Muscle layer of duodenum (tissue), 2 donors: ENCODE results near the gene CYS1.

Experiments
- H3K27ac ChIP-seq: one replicate; pipeline ENCODE4 v1.7.0; 2013; ENCODE audit warnings: mild to moderate bottlenecking, low read length
- H3K27me3 ChIP-seq: one replicate; pipeline ENCODE4 v1.7.0; 2013; ENCODE audit warnings: low read depth, mild to moderate bottlenecking, control low read depth, low read length
- H3K36me3 ChIP-seq, 2 donors: one replicate each; pipeline ENCODE4 v1.7.0; 2013; ENCODE audit warnings: low read length in 2 of 2, control low read depth in 1 of 2, mild to moderate bottlenecking in 1 of 2; ENCODE audit not compliant: insufficient read depth in 2 of 2, control insufficient read depth in 1 of 2
- H3K4me1 ChIP-seq, 2 donors: one replicate each; pipeline ENCODE4 v1.7.0; 2013; ENCODE audit warnings: low read length in 2 of 2, mild to moderate bottlenecking in 2 of 2, control low read depth in 1 of 2, moderate library complexity in 1 of 2; ENCODE audit not compliant: insufficient read depth in 2 of 2, control insufficient read depth in 1 of 2
- H3K4me3 ChIP-seq, 2 donors: one replicate each; pipeline ENCODE4 v1.7.0; 2013; ENCODE audit warnings: low read length in 2 of 2, low read depth in 1 of 2, mild to moderate bottlenecking in 1 of 2
- H3K9me3 ChIP-seq, 2 donors: one replicate each; pipeline ENCODE4 v1.7.0; 2013; ENCODE audit warnings: low read length in 2 of 2, control low read depth in 1 of 2, mild to moderate bottlenecking in 1 of 2; ENCODE audit not compliant: control insufficient read depth in 1 of 2
- donor health status: healthy.

CYS1 gene

GRCh38 chr2:10043906-10044601, 36.2 kb downstream of the CYS1 start:
- peak overlapping the region; percentile 55 to 61 for H3K4me3 ChIP-seq
- H3K36me3 ChIP-seq = peaks cover 12 to 14% of the 10 kb centered on the region in 2 donors
- H3K9me3 ChIP-seq = no peaks in the 10 kb centered on the region
- peak overlapping the region; percentile 90 for H3K27ac ChIP-seq
- H3K4me1 ChIP-seq = peaks cover 10 to 51% of the 10 kb centered on the region in 2 donors
- no peaks in the 10 kb centered on the region for H3K27me3 ChIP-seq

- peak within 1 kb of the TSS; percentile 56 to 61 for H3K4me3 ChIP-seq
- peaks cover 9% of the 10 kb centered on the region in 2 donors for H3K36me3 ChIP-seq
- peaks cover 7 to 53% of the 10 kb centered on the region in 2 donors for H3K4me1 ChIP-seq
- peak within 1 kb of the TSS; percentile 90 for H3K27ac ChIP-seq
- no peaks in the 10 kb centered on the region for H3K27me3 ChIP-seq
- H3K9me3 ChIP-seq = no peaks in the 10 kb centered on the region
Measured at GRCh38 chr2:10043256-10043905, 36.8 kb downstream of the CYS1 start, which contains the start of gene KLF11. TSS of gene KLF11 (plus strand) at chr2:10043550. CDS start at chr2:10043717, 167 bp downstream.

GRCh38 chr2:10042301-10043161, 37.7 kb downstream of the CYS1 start:
- H3K27ac ChIP-seq = peak overlapping the region; percentile 84
- no peaks in the 10 kb centered on the region for H3K27me3 ChIP-seq
- peaks cover 4 to 46% of the 10 kb centered on the region in 2 donors for H3K4me1 ChIP-seq
- H3K9me3 ChIP-seq = no peaks in the 10 kb centered on the region
- peak overlapping the region; percentile 56 to 59 for H3K4me3 ChIP-seq
- peaks cover under 1 to 2% of the 10 kb centered on the region in 2 donors for H3K36me3 ChIP-seq

GRCh38 chr2:10041711-10042110, 38.5 kb downstream of the CYS1 start:
- no peaks in the 10 kb centered on the region for H3K36me3 ChIP-seq
- H3K9me3 ChIP-seq = no peaks in the 10 kb centered on the region
- no peaks in the 10 kb centered on the region for H3K27me3 ChIP-seq
- H3K4me1 ChIP-seq = peaks cover 4 to 44% of the 10 kb centered on the region in 2 donors
- H3K27ac ChIP-seq = peak overlapping the region; percentile 84
- H3K4me3 ChIP-seq = peak overlapping the region in 1 of 2 donors; percentile 59

GRCh38 chr2:10039658-10040410, 40.4 kb downstream of the CYS1 start:
- no peaks in the 10 kb centered on the region for H3K27me3 ChIP-seq
- no peaks in the 10 kb centered on the region for H3K36me3 ChIP-seq
- H3K27ac ChIP-seq = no peak overlapping the region
- no peak overlapping the region for H3K4me3 ChIP-seq
- H3K4me1 ChIP-seq = peaks cover 13 to 43% of the 10 kb centered on the region in 2 donors
- H3K9me3 ChIP-seq = no peaks in the 10 kb centered on the region

- Histone ChIP-seq H3K36me3 (no peaks in the 10 kb centered on the region), H3K27me3 (no peaks in the 10 kb centered on the region), H3K4me1 (peaks cover 13 to 43% of the 10 kb centered on the region in 2 donors), H3K4me3 (no peak overlapping the region), H3K27ac (no peak overlapping the region), H3K9me3 (no peaks in the 10 kb centered on the region)
Measured at GRCh38 chr2:10038716-10039115, 41.5 kb downstream of the CYS1 start.

GRCh38 chr2:10038123-10038522, 42.1 kb downstream of the CYS1 start:
- Histone ChIP-seq H3K9me3 (no peaks in the 10 kb centered on the region), H3K27me3 (no peaks in the 10 kb centered on the region), H3K36me3 (no peaks in the 10 kb centered on the region), H3K4me1 (peaks cover 13 to 43% of the 10 kb centered on the region in 2 donors), H3K4me3 (no peak overlapping the region), H3K27ac (peak overlapping the region; percentile 33)

GRCh38 chr2:10036095-10036884, 43.9 kb downstream of the CYS1 start:
- no peaks in the 10 kb centered on the region for H3K9me3 ChIP-seq
- H3K4me1 ChIP-seq = peaks cover 13 to 37% of the 10 kb centered on the region in 2 donors
- peak overlapping the region; percentile 20 for H3K27ac ChIP-seq
- no peak overlapping the region for H3K4me3 ChIP-seq
- H3K27me3 ChIP-seq = no peaks in the 10 kb centered on the region
- no peaks in the 10 kb centered on the region for H3K36me3 ChIP-seq

GRCh38 chr2:10035633-10036032, 44.6 kb downstream of the CYS1 start:
- Histone ChIP-seq H3K27me3 (no peaks in the 10 kb centered on the region), H3K4me1 (peaks cover 13 to 35% of the 10 kb centered on the region in 2 donors), H3K9me3 (no peaks in the 10 kb centered on the region), H3K27ac (no peak overlapping the region), H3K36me3 (no peaks in the 10 kb centered on the region), H3K4me3 (no peak overlapping the region)

- Histone ChIP-seq H3K9me3 (no peaks in the 10 kb centered on the region), H3K36me3 (no peaks in the 10 kb centered on the region), H3K4me1 (peaks cover 13 to 29% of the 10 kb centered on the region in 2 donors), H3K27me3 (no peaks in the 10 kb centered on the region), H3K27ac (no peak overlapping the region), H3K4me3 (no peak overlapping the region)
Measured at GRCh38 chr2:10035053-10035422, 45.2 kb downstream of the CYS1 start.
